MM.1S (cell line): ENCODE measurements around the gene ABCC1.

Experiments
- DNase-seq: peaks from one replicate; pipeline ENCODE4 v3.0.0-alpha.2; 2015
- H2AFZ ChIP-seq: fragments of 300-600 bp; sonication (generic); 2 replicates; pipeline ENCODE4 v1.6.0; 2016; ENCODE audit warnings: antibody characterized with exemption, low read length
- H3F3A ChIP-seq: fragments of 300-600 bp; sonication (generic); 2 replicates; pipeline ENCODE4 v1.6.1; 2016; ENCODE audit warnings: mild to moderate bottlenecking, antibody characterized with exemption, low read length, moderate library complexity, mixed read lengths; ENCODE audit not compliant: insufficient read depth
- H3K27ac ChIP-seq: fragments of 300-600 bp; sonication (generic); 2 replicates; pipeline ENCODE4 v1.5.1; 2016; ENCODE audit warnings: mild to moderate bottlenecking, low read length
- H3K27me3 ChIP-seq: fragments of 300-600 bp; sonication (generic); replicated peaks from 2 replicates; pipeline ENCODE4 v1.6.0; 2016; ENCODE audit warnings: low read length; ENCODE audit not compliant: insufficient read depth
- H3K36me3 ChIP-seq: fragments of 300-600 bp; sonication (generic); replicated peaks from 2 replicates; pipeline ENCODE4 v1.6.1; 2016; ENCODE audit warnings: mild to moderate bottlenecking, low read length, mixed read lengths; ENCODE audit not compliant: insufficient read depth
- H3K4me1 ChIP-seq: fragments of 300-600 bp; sonication (generic); 2 replicates; pipeline ENCODE4 v1.6.1; 2016; ENCODE audit warnings: low read length, mixed read lengths
- H3K4me2 ChIP-seq: fragments of 300-600 bp; sonication (generic); 2 replicates; pipeline ENCODE4 v1.6.0; 2016; ENCODE audit warnings: low read depth, low read length
- H3K4me3 ChIP-seq: fragments of 300-600 bp; sonication (generic); 2 replicates; pipeline ENCODE4 v1.5.1; 2016; ENCODE audit warnings: low read length, mixed read lengths
- H3K79me2 ChIP-seq: fragments of 300-600 bp; sonication (generic); 2 replicates; pipeline ENCODE4 v1.6.1; 2016; ENCODE audit warnings: mixed run types, low read length, mixed read lengths
- H3K9ac ChIP-seq: fragments of 300-600 bp; sonication (generic); 2 replicates; pipeline ENCODE4 v1.6.1; 2016; ENCODE audit warnings: low read length, mixed read lengths
- H3K9me2 ChIP-seq: fragments of 300-600 bp; sonication (generic); replicated peaks from 2 replicates; pipeline ENCODE4 v1.6.1; 2016; ENCODE audit warnings: mild to moderate bottlenecking, low read length, mixed read lengths; ENCODE audit not compliant: insufficient read depth
- H3K9me3 ChIP-seq: fragments of 300-600 bp; sonication (generic); replicated peaks from 2 replicates; pipeline ENCODE4 v1.6.1; 2016; ENCODE audit warnings: mild to moderate bottlenecking, low read length, mixed read lengths; ENCODE audit not compliant: insufficient read depth
- H4K20me1 ChIP-seq: fragments of 300-600 bp; sonication (generic); 2 replicates; pipeline ENCODE4 v1.6.1; 2016; ENCODE audit warnings: mild to moderate bottlenecking, low read length, moderate library complexity, mixed read lengths; ENCODE audit not compliant: insufficient read depth
- CTCF ChIP-seq: fragments of 300-600 bp; sonication (generic); IDR thresholded peaks from 2 replicates; pipeline ENCODE4 v1.5.1; 2016; ENCODE audit warnings: antibody characterized with exemption, low read length, mixed read lengths
- EZH2 ChIP-seq: fragments of 300-600 bp; sonication (generic); optimal IDR thresholded peaks from 2 replicates; pipeline ENCODE3; 2017; ENCODE audit warnings: low read depth, mild to moderate bottlenecking, antibody characterized with exemption, low read length, mixed read lengths
- EZH2phosphoT487 ChIP-seq: fragments of 300-600 bp; sonication (generic); IDR thresholded peaks from 2 replicates; pipeline ENCODE4 v1.6.1; 2018; ENCODE audit warnings: antibody characterized with exemption, low read length

The ABCC1 gene

GRCh38 chr16:16020291-16020690 is 70.9 kb downstream of the ABCC1 start:
- H3F3A ChIP-seq = no peaks in the 10 kb centered on the region
- no peak overlapping the region for H3K27ac ChIP-seq
- H3K4me2 ChIP-seq = no peak overlapping the region
- H3K79me2 ChIP-seq = no peaks in the 10 kb centered on the region
- H3K4me3 ChIP-seq = no peak overlapping the region
- DNase-seq = no peak
- H2AFZ ChIP-seq = no peak overlapping the region
- H3K4me1 ChIP-seq = no peaks in the 10 kb centered on the region
- H3K27me3 ChIP-seq = no peaks in the 10 kb centered on the region
- no peaks in the 10 kb centered on the region for H3K9me3 ChIP-seq
- no peaks in the 10 kb centered on the region for H3K36me3 ChIP-seq
- TF ChIP-seq CTCF (no peak), EZH2 (no peak), EZH2phosphoT487 (no peak)
- no peaks in the 10 kb centered on the region for H4K20me1 ChIP-seq
- H3K9me2 ChIP-seq = no peaks in the 10 kb centered on the region
- no peak overlapping the region for H3K9ac ChIP-seq

GRCh38 chr16:16021020-16021419 is 71.6 kb downstream of the ABCC1 start:
- no peak for DNase-seq
- TF ChIP-seq CTCF = no peak
- no peak for TF ChIP-seq EZH2
- no peak for TF ChIP-seq EZH2phosphoT487
- Histone ChIP-seq H3K4me1 (no peaks in the 10 kb centered on the region), H3K9me3 (no peaks in the 10 kb centered on the region), H3K4me2 (no peak overlapping the region), H2AFZ (no peak overlapping the region), H3K9ac (no peak overlapping the region), H3K27me3 (no peaks in the 10 kb centered on the region), H3K79me2 (no peaks in the 10 kb centered on the region), H4K20me1 (no peaks in the 10 kb centered on the region), H3K9me2 (no peaks in the 10 kb centered on the region), H3K27ac (no peak overlapping the region), H3K36me3 (no peaks in the 10 kb centered on the region), H3K4me3 (no peak overlapping the region), H3F3A (no peaks in the 10 kb centered on the region)

- no peak for TF ChIP-seq EZH2
- TF ChIP-seq CTCF = no peak
- TF ChIP-seq EZH2phosphoT487 = no peak
- no peaks in the 10 kb centered on the region for H3K9me2 ChIP-seq
- no peak overlapping the region for H3K4me3 ChIP-seq
- no peak overlapping the region for H3K9ac ChIP-seq
- no peak overlapping the region for H3K27ac ChIP-seq
- no peaks in the 10 kb centered on the region for H3K27me3 ChIP-seq
- no peaks in the 10 kb centered on the region for H3K79me2 ChIP-seq
- no peaks in the 10 kb centered on the region for H3K36me3 ChIP-seq
- H3K4me1 ChIP-seq = no peaks in the 10 kb centered on the region
- H2AFZ ChIP-seq = no peak overlapping the region
- no peaks in the 10 kb centered on the region for H4K20me1 ChIP-seq
- no peaks in the 10 kb centered on the region for H3K9me3 ChIP-seq
- no peak overlapping the region for H3K4me2 ChIP-seq
- DNase-seq = no peak
- H3F3A ChIP-seq = no peaks in the 10 kb centered on the region
These were observed 72.2 kb downstream of the ABCC1 start for GRCh38 chr16:16021646-16021987.
